Measurements from ENCODE around the gene UGCG. TPM values are rescaled to one million over a fixed set of nuclear protein-coding genes. Genes with fewer than 3 reads are reported as not detected.

Gene UGCG
- total and polyA plus RNA-seq, 10 of the 15 experiments (the other 5 are each of a cell fraction or from before 2014, with no cell fraction given), result 21.7 to 96.6 (median 48.9) TPM

DNA sequence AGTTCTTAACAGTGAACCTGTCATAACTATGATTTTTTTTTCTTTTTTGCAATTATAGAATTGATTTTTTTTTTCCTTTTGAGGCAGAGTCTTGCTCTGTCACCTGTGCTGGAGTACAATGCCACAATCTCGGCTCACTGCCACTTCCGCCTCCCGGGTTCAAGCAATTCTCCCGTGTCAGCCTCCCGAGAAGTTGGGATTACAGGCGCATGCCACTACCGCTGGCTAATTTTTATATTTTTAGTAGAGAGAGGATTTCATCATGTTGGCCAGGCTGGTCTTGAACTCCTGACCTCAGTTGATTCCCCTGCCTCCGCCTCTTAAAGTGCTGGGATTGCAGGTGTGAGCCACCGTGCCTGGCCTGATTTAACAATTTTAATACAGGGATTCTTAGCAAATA is 21.4 kb downstream of the UGCG start (continued):
- TF ChIP-seq POLR2AphosphoS5 (IDR thresholded peaks at IDR 0.05; ENCODE audit: low read length) (no peak), KLF5 (IDR thresholded peaks at IDR 0.05; ENCODE audit: partially characterized antibody) (no peak), EGR1 (IDR thresholded peaks at IDR 0.05; ENCODE audit: borderline replicate concordance in 1 of 2, low read depth in 2 of 2, low read length in 2 of 2) (no peak), RELA (IDR thresholded peaks at IDR 0.05; ENCODE audit: borderline replicate concordance, partially characterized antibody) (no peak), GABPA (IDR thresholded peaks at IDR 0.05; ENCODE audit: low read depth) (no peak), MTA2 (IDR thresholded peaks at IDR 0.05; ENCODE audit: low read depth) (no peak), SREBF2 (IDR thresholded peaks at IDR 0.05; ENCODE audit: low read length) (no peak), POU2F2 (IDR thresholded peaks at IDR 0.05; ENCODE audit: borderline replicate concordance, low read depth, low read length) (no peak), HDAC6 (IDR thresholded peaks at IDR 0.05; ENCODE audit: unreplicated experiment) (no peak)
- TF ChIP-seq, protein P1, sequence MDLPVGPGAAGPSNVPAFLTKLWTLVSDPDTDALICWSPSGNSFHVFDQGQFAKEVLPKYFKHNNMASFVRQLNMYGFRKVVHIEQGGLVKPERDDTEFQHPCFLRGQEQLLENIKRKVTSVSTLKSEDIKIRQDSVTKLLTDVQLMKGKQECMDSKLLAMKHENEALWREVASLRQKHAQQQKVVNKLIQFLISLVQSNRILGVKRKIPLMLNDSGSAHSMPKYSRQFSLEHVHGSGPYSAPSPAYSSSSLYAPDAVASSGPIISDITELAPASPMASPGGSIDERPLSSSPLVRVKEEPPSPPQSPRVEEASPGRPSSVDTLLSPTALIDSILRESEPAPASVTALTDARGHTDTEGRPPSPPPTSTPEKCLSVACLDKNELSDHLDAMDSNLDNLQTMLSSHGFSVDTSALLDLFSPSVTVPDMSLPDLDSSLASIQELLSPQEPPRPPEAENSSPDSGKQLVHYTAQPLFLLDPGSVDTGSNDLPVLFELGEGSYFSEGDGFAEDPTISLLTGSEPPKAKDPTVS (IDR thresholded peaks at IDR 0.05; ENCODE audit: low read depth, low read length), result no peak
- TF ChIP-seq, protein P2, sequence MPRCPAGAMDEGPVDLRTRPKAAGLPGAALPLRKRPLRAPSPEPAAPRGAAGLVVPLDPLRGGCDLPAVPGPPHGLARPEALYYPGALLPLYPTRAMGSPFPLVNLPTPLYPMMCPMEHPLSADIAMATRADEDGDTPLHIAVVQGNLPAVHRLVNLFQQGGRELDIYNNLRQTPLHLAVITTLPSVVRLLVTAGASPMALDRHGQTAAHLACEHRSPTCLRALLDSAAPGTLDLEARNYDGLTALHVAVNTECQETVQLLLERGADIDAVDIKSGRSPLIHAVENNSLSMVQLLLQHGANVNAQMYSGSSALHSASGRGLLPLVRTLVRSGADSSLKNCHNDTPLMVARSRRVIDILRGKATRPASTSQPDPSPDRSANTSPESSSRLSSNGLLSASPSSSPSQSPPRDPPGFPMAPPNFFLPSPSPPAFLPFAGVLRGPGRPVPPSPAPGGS (IDR thresholded peaks at IDR 0.05; ENCODE audit: borderline replicate concordance, insufficient read depth, low read depth, low read length, poor library complexity, severe bottlenecking), result no peak

Measured in GM12878 (cell line).